ELR (cell line): Measurements from ENCODE around the gene NFXL1.

Source experiments
- DNase-seq: peaks from one replicate; pipeline ENCODE4 v3.0.0-alpha.2; 2015; ENCODE audit warnings: low read depth

Gene NFXL1

GRCh38 chr4:47831026-47831679 is 83.2 kb downstream of the NFXL1 start:
- DNase-seq, result no peak

GRCh38 chr4:47830265-47831025 is 83.9 kb downstream of the NFXL1 start:
- DNase-seq, result no peak

- no peak for DNase-seq
Measured at GRCh38 chr4:47829438-47829837, 84.9 kb downstream of the NFXL1 start.

GRCh38 chr4:47827343-47828047 is 86.9 kb downstream of the NFXL1 start:
- DNase-seq, result no peak

GRCh38 chr4:47824840-47825239 is 89.5 kb downstream of the NFXL1 start:
- DNase-seq, result no peak

GRCh38 chr4:47819178-47819577 is 95.2 kb downstream of the NFXL1 start:
- no peak for DNase-seq

- no peak for DNase-seq
Measured at GRCh38 chr4:47817275-47817674, 97.1 kb downstream of the NFXL1 start.

DNA sequence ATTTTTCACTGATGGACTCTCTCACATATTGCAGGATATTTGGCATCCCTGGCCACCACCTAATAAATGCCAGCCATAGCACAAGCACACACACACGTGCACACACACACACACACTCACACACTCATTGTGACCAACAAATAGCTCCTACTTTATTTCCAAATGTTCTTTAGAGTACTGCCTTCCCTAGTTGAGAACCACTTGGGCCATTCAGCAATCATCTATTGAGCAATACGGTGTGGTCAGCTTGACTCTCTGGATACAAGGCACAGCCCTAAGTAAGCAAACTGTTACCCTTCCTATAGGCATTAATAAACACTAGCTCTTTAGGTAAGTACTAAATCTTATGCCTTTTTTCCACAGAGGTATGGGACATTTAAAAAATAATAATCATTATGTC is 97.6 kb downstream of the NFXL1 start:
- no peak for DNase-seq

GRCh38 chr4:47814618-47815295 is 99.6 kb downstream of the NFXL1 start:
- peak; percentile 22 for DNase-seq

DNA sequence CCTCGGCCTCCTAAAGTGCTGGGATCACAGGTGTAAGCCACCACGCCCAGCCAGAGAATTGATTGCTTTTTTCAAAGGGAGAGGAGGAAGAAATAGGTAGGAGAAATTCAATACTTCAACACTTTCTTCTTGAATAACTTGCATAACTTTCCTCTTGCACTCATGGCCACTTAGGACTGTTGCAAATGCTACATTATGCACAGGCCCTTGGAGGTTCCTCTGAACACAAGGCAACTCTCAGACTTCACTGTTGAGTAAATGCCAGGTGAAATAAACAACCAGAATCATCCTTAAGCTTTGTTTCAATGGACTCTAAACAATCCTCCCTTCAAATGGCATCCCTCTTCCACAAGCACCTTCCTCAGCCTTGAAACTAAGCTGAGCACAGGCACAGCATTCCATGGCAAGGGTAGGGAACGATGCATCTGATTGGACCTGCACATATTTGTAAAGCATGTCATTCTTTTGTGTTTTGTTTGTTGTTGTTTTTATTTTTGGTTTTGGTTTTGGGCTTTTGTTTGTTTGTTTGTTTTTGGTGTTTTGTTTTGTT is 104.7 kb downstream of the NFXL1 start:
- DNase-seq, result no peak

- no peak for DNase-seq
Measured at GRCh38 chr4:47804598-47804997, 109.8 kb downstream of the NFXL1 start.

DNA sequence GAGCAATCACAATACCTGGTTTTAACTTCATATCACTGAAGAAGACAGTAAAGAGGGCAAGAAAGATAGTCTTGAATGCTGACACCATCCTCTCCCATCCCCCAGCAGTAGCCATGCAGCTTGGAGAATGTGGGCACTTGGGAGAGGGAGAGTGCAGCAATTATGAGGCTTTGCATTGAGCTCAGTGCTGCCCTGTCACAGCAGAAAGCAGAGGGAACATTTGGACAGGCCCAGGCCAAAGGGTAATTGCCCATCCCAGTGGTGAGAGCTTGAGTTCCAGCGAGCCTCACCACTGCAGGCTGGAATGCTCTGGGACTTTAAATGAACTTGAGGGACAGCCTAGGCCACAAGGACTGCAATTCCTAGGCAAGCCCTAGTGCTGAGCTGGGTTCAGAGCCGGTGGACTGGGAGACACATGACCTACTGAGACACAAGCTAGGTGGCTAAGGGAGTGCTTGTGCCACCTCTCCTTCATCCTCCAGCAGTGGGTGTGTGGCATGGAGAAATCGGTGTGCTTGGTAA is 112.8 kb downstream of the NFXL1 start:
- no peak for DNase-seq

- DNase-seq, result no peak
Measured at GRCh38 chr4:47798165-47798564, 116.2 kb downstream of the NFXL1 start.
